Activated CD8-positive, alpha-beta memory T cell treated with anti-CD3 and anti-CD28 coated beads for 24 hours (primary cell): ENCODE data around the gene PLEKHH2.
A peak's percentile ranks its signal among the peaks of the same experiment; 100 is the strongest.

Experiments used
- DNase-seq: peaks from one replicate; pipeline ENCODE4 v3.0.0-alpha.2; 2020

PLEKHH2 gene

DNA sequence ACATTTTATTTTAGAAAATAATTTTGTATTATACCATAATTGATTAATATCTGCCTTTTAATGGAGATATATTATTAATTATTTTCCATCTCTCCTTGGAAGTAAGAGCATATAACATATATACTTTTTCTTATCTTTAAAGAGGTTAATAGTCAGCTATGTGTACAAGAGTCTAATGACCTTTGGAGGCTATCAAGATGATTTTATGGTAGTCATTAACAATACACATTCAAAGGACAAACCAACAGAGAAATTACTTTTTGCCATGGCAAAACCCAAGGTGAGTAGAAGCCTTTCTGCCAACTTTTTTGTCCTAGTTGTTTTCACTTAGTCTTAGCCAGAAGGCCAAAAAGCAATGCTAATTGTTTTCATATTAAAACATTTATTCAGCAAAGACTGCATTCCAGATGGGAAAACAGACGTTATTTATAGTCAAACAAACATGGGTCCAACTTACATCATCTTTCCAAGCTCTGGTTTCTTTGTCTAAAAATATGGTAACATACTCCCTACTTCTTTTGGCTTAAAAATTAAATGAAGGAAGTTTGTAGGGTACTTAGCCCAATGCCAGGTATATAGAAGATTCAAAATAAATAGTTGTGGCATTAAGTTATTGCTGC is 127.1 kb downstream of the PLEKHH2 start:
- no peak for DNase-seq

DNA sequence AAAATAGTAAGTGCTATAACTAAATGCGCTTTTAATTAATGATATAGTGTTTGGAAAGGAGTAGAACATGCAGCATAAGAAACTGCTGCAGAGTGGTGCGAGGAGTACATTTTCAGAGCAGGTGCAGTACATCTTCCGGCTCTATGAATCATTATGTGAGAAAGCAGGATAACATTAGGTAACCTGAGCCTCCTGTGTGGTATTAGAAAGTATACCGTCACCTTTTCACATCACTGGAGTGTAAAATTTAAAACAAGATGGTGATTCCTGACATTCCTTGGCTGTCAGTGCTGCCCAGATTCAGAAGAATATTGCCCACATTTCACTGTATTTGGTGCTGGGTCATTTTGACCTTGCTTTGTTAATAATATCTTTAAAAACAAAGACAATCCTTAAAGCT is 128.9 kb downstream of the PLEKHH2 start:
- no peak for DNase-seq

DNA sequence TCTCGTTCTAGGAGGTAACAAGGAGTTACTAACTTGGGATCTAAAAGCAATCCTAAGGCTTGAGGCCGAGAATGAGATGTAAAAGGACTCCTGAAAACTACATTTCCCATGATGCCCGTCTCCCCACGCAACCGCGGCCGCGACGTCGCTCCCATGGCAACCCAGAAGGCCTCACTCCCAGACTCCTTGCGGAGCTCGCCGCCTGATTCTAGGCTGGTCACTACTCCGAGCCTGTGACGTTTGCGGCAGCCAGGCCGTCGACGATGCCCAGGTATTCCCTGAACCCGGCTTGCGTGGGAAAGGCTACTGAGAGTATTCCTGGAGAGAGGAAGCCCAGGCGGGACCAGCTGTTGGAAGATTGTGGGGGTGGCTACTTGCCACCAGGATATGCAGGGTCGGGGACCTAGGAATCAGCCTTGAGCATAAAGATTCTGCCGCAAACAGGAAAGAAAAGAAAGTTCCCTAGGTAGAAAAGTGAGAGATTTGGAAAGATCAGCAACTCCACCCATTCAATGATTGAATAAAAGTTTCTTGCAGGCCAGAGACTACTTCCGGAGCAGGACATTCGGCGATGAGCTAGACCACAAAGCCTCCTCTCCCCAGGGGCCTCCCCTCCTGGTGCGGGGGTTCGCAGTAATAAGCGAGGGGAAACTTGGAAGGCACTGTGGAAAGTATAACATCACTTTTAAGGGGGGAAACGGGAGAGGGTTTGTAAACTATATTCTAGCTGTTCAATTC is 137.0 kb downstream of the PLEKHH2 start, which contains the start of gene DYNC2LI1:
DYNC2LI1 (plus strand) TSS at position 164 of the 738 bp plus-strand sequence; CDS start at position 264, 100 bp downstream.
- DNase-seq: peak; percentile 90

- no peak for DNase-seq
These were observed 137.6 kb downstream of the PLEKHH2 start for GRCh38 chr2:43774617-43775016.

GRCh38 chr2:43776324-43776723 is 139.3 kb downstream of the PLEKHH2 start:
- no peak for DNase-seq

GRCh38 chr2:43777306-43777926 is 140.4 kb downstream of the PLEKHH2 start:
- no peak for DNase-seq

- DNase-seq: no peak
These were observed 141.2 kb downstream of the PLEKHH2 start for GRCh38 chr2:43778233-43778632.

- DNase-seq: no peak
These were observed 150.8 kb downstream of the PLEKHH2 start for GRCh38 chr2:43787895-43788294.

DNA sequence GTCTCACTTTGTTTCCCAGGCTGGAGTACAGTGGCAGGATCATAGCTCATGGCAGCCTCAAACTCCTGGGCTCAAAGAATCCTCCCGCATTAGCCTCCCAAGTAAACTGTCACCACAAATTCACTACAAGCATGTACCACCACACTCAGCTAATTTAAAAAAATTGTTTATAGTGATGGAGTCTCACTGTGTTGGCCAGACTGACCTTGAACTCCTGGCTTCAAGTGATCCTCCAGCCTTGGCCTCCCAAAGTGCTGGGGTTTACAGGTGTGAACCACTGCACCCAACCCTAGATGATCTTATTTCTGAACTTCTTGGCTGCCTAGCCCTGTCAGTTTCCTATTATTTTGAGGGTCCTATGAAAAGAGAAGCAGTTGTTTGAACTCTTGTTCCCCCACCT is 151.6 kb downstream of the PLEKHH2 start:
- DNase-seq: no peak

- no peak for DNase-seq
These were observed 153.1 kb downstream of the PLEKHH2 start for GRCh38 chr2:43790147-43790546.

- DNase-seq: no peak
These were observed 154.1 kb downstream of the PLEKHH2 start for GRCh38 chr2:43791035-43791765.

- no peak for DNase-seq
These were observed 155.6 kb downstream of the PLEKHH2 start for GRCh38 chr2:43792653-43793052.

- no peak for DNase-seq
These were observed 157.9 kb downstream of the PLEKHH2 start for GRCh38 chr2:43794956-43795355.

DNA sequence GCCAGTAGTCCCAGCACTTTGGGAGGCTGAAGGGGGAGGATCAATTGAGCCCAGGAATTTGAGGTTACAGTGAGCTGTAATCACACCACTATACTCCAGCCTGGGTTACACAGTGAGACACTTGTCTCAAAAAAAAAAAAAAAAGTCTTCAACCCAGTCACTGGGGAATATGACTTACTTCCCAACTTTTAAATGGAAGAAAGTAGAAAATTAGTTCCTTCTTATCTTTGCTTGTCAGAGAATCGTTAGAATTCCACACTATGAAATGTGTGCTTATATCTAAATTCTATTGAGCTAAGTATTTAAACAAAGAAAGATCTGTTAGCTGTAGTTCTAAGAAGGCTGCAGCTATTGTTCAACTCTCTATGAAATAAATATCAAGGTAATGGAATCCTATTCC is 159.1 kb downstream of the PLEKHH2 start:
- no peak for DNase-seq

- no peak for DNase-seq
These were observed 161.2 kb downstream of the PLEKHH2 start for GRCh38 chr2:43798300-43798699.

DNA sequence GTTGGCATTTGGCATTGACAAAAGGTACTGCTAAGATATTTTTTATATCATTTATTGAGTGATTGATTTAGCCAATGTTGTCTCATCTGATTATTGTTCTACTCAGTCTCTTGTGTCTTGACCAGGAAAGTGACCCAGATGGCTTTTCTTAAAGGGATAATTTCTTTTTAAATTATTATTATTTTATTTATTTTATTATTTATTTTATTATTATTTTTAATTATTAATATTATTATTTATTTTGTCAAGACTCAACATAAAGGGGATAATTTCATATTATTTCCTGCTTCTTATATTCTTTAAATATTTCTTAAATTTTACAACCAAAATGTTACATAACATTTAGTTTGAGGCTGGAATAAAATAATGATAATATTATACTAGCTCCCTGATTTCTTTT is 163.8 kb downstream of the PLEKHH2 start:
- DNase-seq: no peak

DNA sequence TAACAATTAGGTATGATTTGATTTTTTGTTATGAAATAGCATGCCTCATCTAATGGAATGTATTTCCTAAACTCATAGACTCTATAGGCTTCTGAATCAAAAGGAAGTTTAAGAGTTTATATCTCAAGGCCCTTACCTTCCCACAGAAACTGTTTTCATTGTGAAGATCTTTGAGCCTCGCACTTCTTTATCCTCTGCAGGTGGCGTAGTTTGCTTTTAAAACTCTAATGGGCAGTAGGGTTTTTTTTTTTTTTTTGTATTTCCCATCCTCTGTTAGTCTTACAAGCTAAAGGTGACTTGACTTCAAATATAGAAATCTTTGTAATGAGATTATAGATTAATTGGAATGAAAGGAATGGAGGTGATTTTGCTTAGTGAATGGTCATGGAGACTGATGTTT is 165.1 kb downstream of the PLEKHH2 start:
- DNase-seq: no peak

- DNase-seq: no peak
These were observed 166.1 kb downstream of the PLEKHH2 start for GRCh38 chr2:43803113-43803512.

DNA sequence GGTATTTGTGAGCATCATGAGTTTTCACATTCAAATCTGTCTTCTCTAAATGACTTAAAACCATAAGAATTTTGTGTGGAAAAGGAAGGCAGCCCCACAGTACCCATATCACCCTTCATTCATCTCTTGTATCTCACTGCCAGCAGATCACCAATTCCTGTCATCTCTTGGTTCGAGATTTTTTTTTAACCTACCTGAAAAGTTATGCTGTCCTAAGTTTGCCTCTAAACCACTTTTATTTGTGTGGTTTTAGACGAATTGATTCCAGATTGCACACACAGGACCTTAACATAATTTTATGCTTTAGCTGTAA is 169.6 kb downstream of the PLEKHH2 start:
- no peak for DNase-seq

DNA sequence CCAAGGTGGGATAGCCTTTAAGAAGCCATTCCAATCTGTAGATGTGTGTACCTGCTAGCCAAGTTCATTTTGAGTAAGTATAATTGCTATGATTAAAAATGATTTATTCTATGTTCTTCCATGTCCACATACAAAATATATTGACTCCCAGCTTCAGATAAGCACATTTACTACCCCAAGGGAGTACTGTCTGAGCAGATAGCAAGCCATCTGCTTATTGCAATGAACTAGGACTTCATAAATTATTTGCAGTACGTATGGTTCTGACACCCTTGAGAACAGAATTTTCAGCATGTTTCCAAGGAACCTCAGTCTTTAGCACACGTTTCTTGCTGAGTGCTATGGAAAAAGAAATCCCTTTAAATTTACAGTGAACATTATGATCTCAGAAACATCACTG is 173.4 kb downstream of the PLEKHH2 start:
- DNase-seq: no peak

- no peak for DNase-seq
These were observed 173.8 kb downstream of the PLEKHH2 start for GRCh38 chr2:43810888-43811287.

DNA sequence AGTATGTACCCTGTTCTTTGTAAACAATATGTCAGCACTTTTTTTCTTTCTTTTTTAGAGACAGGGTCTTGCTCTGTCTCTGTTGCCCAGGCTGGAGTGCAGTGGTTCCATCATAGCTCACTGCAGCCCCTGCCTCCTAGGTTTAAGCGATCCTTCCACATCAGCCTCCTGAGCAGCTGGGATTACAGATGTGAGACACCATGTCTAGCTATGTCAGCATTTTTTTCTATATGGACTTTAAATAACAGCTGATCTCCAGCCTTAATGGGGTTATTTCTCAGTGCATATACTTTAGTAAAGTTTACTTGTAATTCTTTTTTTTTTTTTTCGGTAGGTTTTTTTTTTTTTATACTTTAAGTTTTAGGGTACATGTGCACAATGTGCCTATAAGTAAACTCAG is 174.9 kb downstream of the PLEKHH2 start:
- no peak for DNase-seq

GRCh38 chr2:43812947-43813346 is 175.9 kb downstream of the PLEKHH2 start:
- DNase-seq: no peak

DNA sequence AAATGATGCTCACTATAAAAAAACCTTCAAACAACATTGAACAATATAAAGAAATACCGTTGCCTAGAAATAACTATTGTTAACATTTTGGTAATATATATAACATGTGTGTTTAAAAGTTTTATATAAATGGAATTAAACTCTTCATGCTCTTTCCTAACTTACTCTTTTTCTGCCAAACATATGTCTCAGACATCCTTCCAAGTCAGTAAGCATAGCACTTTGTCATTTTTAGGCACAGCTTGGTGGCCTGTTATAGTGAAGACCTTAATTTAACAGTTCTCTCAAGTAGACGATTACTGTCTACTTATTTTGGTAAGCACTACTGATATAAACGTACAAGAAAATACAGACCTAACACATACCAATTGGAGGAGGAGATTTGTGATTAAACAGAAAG is 177.7 kb downstream of the PLEKHH2 start:
- DNase-seq: no peak
